Ovary (tissue), 9 donors: ENCODE results near the gene B4GALNT4. TPM values are rescaled to one million over a fixed set of nuclear protein-coding genes. Genes with fewer than 3 reads are reported as not detected.

Experiments used
- DNase-seq, 5 donors: peaks; one replicate each; pipeline ENCODE4 v3.0.0-alpha.2; 2019 to 2020
- H3K27ac ChIP-seq, 2 donors: fragments of 200-600 bp; one replicate each; pipeline versions ENCODE4 v1.5.1 to v1.8.0; 2019 to 2022
- H3K27me3 ChIP-seq: fragments of 200-600 bp; one replicate; pipeline ENCODE4 v1.8.0; 2022
- H3K36me3 ChIP-seq: fragments of 200-600 bp; sonication (generic); one replicate; pipeline ENCODE4 v1.5.1; 2019
- H3K4me1 ChIP-seq: one replicate; pipeline ENCODE4 v1.8.1; 2013; ENCODE audit warnings: mild to moderate bottlenecking, moderate library complexity; ENCODE audit not compliant: insufficient read depth
- H3K4me3 ChIP-seq: fragments of 200-600 bp; sonication (generic); one replicate; pipeline ENCODE4 v1.5.1; 2017
- H3K9me3 ChIP-seq, 2 donors: fragments of 200-600 bp in 1 of 2; sonication (generic) in 1 of 2; one replicate each; pipeline versions ENCODE4 v1.5.1 to v1.8.1; 2013 to 2019; ENCODE audit warnings: mild to moderate bottlenecking in 1 of 2, moderate library complexity in 1 of 2
- EP300 ChIP-seq: sonication (generic); formaldehyde crosslinking; IDR thresholded peaks from one replicate; pipeline ENCODE4 v1.6.1; 2017; ENCODE audit warnings: antibody characterized with exemption
- POLR2A ChIP-seq: fragments of 450-650 bp; IDR thresholded peaks from one replicate; pipeline ENCODE4 v1.6.1; 2017; ENCODE audit warnings: antibody characterized with exemption, mild to moderate bottlenecking, moderate library complexity
- WGBS, 3 donors: extraction: QIAGEN DNeasy Blood & Tissue Kit in 1 of 3; methylation state at CpG; one replicate each; pipeline versions ENCODE4 v1.1.5 to v1.1.7; 2013 to 2017; 5-methylcytosine and 5-hydroxymethylcytosine counted together
- intact Hi-C, 4 donors: fragments of 100-400 bp; cut with DNase I; formaldehyde crosslinking; loops; one replicate each; pipeline versions ENCODE4 v1.11.0 to v1.15.1; 2022 to 2023
- polyA plus RNA-seq, 2 donors: library from polyadenylated mRNA; stranded (reverse); fragments of 200-250 nt in 1 of 2; fragments of 350-450 nt in 1 of 2; fragmentation: Illumina TruSeq in 1 of 2; extraction: RNeasy Lipid Tissue Mini Kit (QIAGEN cat#74804) in 1 of 2; gene quantifications; one replicate each; pipeline ENCODE4 v1.2.3, GENCODE V29; 2013 to 2014
- total RNA-seq, 7 donors: library from RNA; depleted of rRNA in 2 of 7; stranded (reverse); fragments of >200 nt in 2 of 7; fragmentation: NEBNext Ultra II Directional in 3 of 7; extraction: Animal tissue kit (Norgen Biotek cat#: 25700) in 3 of 7; gene quantifications; one replicate each; pipeline versions ENCODE4 v1.1.0 to v1.2.4, GENCODE V29; 2016 to 2023
- TF ChIP-seq, protein P1 (sequence below), 3 donors: fragments of 450-650 bp in 2 of 3; fragments of 200-600 bp in 1 of 3; IDR thresholded peaks; one replicate each; pipeline versions ENCODE4 v1.5.1 to v1.8.0; 2016 to 2022; ENCODE audit warnings: antibody characterized with exemption in 3 of 3, mild to moderate bottlenecking in 1 of 3
- donor health status: DM: no; HTN: no; CAD: no; lungs with moderate emphysema.
- donor health status: DM: no; HTN: no; CAD: no.
- donor health status: Bipolar disorder and iron deficiency.
- donor health status: DM: yes; HTN: yes; CAD: no.
- donor health status: DM: no; HTN: no; CAD: no.
- donor health status: DM: yes; HTN: yes; CAD: no.

The B4GALNT4 gene
- total and polyA plus RNA-seq, 9 donors: 1.3 to 90.3 (median 52.5) TPM

- H3K36me3 ChIP-seq: no peaks in the 10 kb centered on the region
- no peak overlapping the region for H3K4me3 ChIP-seq
- peaks cover 26% of the 10 kb centered on the region for H3K4me1 ChIP-seq
- intact Hi-C loops: no loop called here
- no peaks in the 10 kb centered on the region for H3K27me3 ChIP-seq
- 78 to 84% (median 79%) methylated on average over 30 of the region's 30 CpGs for WGBS, 3 donors
- no peaks in the 10 kb centered on the region for H3K9me3 ChIP-seq
- peak overlapping the region; percentile 84 to 94 for H3K27ac ChIP-seq
- DNase-seq: peak in 3 of 5 donors; percentile 43 to 55 (median 51)
- TF ChIP-seq POLR2A (no peak), EP300 (no peak)
- TF ChIP-seq, protein P1, sequence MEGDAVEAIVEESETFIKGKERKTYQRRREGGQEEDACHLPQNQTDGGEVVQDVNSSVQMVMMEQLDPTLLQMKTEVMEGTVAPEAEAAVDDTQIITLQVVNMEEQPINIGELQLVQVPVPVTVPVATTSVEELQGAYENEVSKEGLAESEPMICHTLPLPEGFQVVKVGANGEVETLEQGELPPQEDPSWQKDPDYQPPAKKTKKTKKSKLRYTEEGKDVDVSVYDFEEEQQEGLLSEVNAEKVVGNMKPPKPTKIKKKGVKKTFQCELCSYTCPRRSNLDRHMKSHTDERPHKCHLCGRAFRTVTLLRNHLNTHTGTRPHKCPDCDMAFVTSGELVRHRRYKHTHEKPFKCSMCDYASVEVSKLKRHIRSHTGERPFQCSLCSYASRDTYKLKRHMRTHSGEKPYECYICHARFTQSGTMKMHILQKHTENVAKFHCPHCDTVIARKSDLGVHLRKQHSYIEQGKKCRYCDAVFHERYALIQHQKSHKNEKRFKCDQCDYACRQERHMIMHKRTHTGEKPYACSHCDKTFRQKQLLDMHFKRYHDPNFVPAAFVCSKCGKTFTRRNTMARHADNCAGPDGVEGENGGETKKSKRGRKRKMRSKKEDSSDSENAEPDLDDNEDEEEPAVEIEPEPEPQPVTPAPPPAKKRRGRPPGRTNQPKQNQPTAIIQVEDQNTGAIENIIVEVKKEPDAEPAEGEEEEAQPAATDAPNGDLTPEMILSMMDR (IDR thresholded peaks at IDR 0.05): no peak
Observed at GRCh38 chr11:325796-326591, 43.3 kb upstream of the B4GALNT4 start.

DNA sequence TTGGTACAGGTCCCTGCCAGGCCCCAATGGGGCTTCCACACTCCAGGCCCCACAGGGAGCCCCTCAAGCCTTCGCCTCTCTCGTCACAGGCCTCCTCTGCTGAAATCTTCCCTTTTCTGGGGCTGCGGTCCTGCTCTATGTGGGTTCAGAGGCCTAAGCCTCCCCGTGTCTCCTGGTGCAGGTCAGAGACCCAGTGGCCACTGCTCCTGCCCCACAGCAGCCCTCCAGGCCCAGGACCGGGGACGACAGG is 42.8 kb upstream of the B4GALNT4 start:
- WGBS, 3 donors: 74 to 80% (median 77%) methylated on average over 4 to 6 of the region's 6 CpGs
- Histone ChIP-seq H3K27me3 (no peaks in the 10 kb centered on the region), H3K27ac (peak overlapping the region; percentile 84 to 94), H3K4me3 (no peak overlapping the region), H3K9me3 (no peaks in the 10 kb centered on the region), H3K4me1 (peaks cover 26% of the 10 kb centered on the region), H3K36me3 (no peaks in the 10 kb centered on the region)
- TF ChIP-seq EP300 (no peak), POLR2A (no peak)
- TF ChIP-seq, protein P1 (IDR thresholded peaks at IDR 0.05): no peak
- intact Hi-C loops: no loop called here
- no peak for DNase-seq

DNA sequence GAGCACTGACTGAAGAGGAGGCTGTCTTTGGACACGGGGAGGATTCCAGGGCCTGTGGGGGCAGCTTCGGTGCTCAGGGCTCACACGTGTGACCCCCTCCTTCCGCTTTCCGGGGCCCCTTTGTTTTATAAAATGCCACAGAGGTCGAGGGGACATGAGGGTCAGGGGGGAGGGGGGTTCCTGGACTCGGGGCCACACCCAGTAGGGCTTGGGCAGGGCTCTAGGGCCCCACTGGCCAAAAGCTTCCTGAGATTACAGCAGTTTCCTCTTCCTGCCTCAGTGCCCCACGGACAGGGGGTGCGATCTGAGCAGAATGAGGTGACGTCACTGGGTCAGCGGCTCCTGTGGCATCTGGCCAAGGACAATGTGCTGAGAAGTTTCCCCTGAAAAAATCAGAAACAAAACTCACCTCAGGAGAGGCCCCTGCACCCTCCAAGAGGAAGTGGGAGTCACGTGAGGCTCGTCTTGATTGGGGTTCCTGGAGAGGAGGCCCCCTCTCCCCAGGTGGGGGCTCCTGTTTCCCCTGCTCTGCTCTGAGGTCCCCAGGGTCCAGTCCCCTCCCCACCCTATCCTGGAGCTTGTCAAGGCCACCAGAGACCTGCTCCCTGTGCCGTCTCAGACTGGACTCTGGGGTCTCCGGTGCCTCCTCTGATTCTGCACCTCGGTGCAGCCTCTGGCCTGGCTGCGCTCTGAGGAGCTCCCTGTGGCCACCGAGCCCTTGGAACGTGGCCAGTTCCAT is 42.3 kb upstream of the B4GALNT4 start:
- Histone ChIP-seq H3K27ac (peak overlapping the region; percentile 84 to 94), H3K4me1 (peaks cover 26% of the 10 kb centered on the region), H3K27me3 (no peaks in the 10 kb centered on the region), H3K4me3 (no peak overlapping the region), H3K36me3 (no peaks in the 10 kb centered on the region), H3K9me3 (no peaks in the 10 kb centered on the region)
- 12 to 18% (median 15%) methylated on average over 18 to 19 of the region's 19 CpGs for WGBS, 3 donors
- peak; percentile 14 for TF ChIP-seq POLR2A
- TF ChIP-seq, protein P1 (IDR thresholded peaks at IDR 0.05): no peak
- intact Hi-C loops: no loop called here
- DNase-seq: peak; percentile 86 to 93 (median 90)

DNA sequence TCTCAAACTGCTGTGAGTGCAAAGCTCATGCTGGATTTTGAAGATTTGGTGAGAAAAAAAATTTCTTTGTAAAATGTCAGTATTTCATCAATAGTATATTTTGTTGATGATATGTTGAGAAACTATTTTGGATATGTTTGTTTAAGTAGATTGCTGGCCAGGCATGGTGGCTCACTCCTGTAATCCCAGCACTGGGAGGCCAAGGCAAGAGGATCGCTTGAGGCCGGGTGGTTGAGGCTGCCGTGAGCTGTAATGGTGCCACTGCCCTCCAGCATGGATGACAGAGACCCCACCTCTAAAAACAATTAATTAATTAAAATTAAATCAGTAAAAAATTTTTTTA is 41.7 kb upstream of the B4GALNT4 start:
- intact Hi-C loops: no loop called here
- 94 to 99% (median 98%) methylated on average over 3 of the region's 3 CpGs for WGBS, 3 donors
- H3K27ac ChIP-seq: peak overlapping the region; percentile 84 to 94
- no peak overlapping the region for H3K4me3 ChIP-seq
- H3K4me1 ChIP-seq: peaks cover 26% of the 10 kb centered on the region
- TF ChIP-seq EP300: no peak
- no peak for TF ChIP-seq POLR2A
- TF ChIP-seq, protein P1 (IDR thresholded peaks at IDR 0.05): no peak
- H3K9me3 ChIP-seq: no peaks in the 10 kb centered on the region
- peak in 1 of 5 donors; percentile 28 for DNase-seq
- no peaks in the 10 kb centered on the region for H3K27me3 ChIP-seq
- H3K36me3 ChIP-seq: no peaks in the 10 kb centered on the region
